Neural cell (in vitro differentiated cells): ENCODE measurements around the gene CYB5R3. TPM values are rescaled to one million over a fixed set of nuclear protein-coding genes. Genes with fewer than 3 reads are reported as not detected.

Experiments used
- H2AFZ ChIP-seq: fragments of 200-600, 300-800 bp; sonication (generic), shearing (Covaris generic); 2 replicates; pipeline ENCODE4 v1.6.0; 2014; ENCODE audit warnings: low read depth, mild to moderate bottlenecking, antibody characterized with exemption, low read length, moderate library complexity
- H3F3A ChIP-seq: fragments of 200-600 bp; shearing (Covaris generic); 2 replicates; pipeline ENCODE4 v1.6.1; 2016; ENCODE audit warnings: mild to moderate bottlenecking, moderate library complexity, mixed read lengths, antibody characterized with exemption, low read length; ENCODE audit not compliant: insufficient read depth, poor library complexity, severe bottlenecking
- H3K27ac ChIP-seq: fragments of 200-600, 300-800 bp; sonication (generic), shearing (Covaris generic); 2 replicates; pipeline ENCODE4 v1.5.1; 2014; ENCODE audit warnings: mild to moderate bottlenecking, low read length, moderate library complexity
- H3K27me3 ChIP-seq: fragments of 300-800, 200-600 bp; sonication (generic), shearing (Covaris generic); 2 replicates; pipeline ENCODE4 v1.6.0; 2014; ENCODE audit warnings: mild to moderate bottlenecking, low read depth, low read length, moderate library complexity; ENCODE audit not compliant: insufficient read depth
- H3K36me3 ChIP-seq: fragments of 300-800, 200-600 bp; sonication (generic), shearing (Covaris generic); 2 replicates; pipeline ENCODE4 v1.5.1; 2014; ENCODE audit warnings: mild to moderate bottlenecking, antibody characterized with exemption, low read length, moderate library complexity; ENCODE audit not compliant: insufficient read depth
- H3K4me2 ChIP-seq: fragments of 300-800, 200-600 bp; sonication (generic), shearing (Covaris generic); 2 replicates; pipeline ENCODE4 v1.6.0; 2014; ENCODE audit warnings: mild to moderate bottlenecking, low read length
- H3K4me3 ChIP-seq: fragments of 300-800, 200-600 bp; sonication (generic), shearing (Covaris generic); 2 replicates; pipeline ENCODE4 v1.5.1; 2014; ENCODE audit warnings: mild to moderate bottlenecking, low read length, moderate library complexity
- H3K79me2 ChIP-seq: fragments of 200-600 bp; shearing (Covaris generic); replicated peaks from 2 replicates; pipeline ENCODE4 v1.6.0; 2014; ENCODE audit warnings: mild to moderate bottlenecking, low read length, moderate library complexity; ENCODE audit not compliant: insufficient read depth
- H3K9ac ChIP-seq: fragments of 300-800, 200-600 bp; sonication (generic), shearing (Covaris generic); 2 replicates; pipeline ENCODE4 v1.6.1; 2016; ENCODE audit warnings: mild to moderate bottlenecking, low read length, mixed read lengths
- H3K9me2 ChIP-seq: fragments of 200-600 bp; shearing (Covaris generic); 2 replicates; pipeline ENCODE4 v1.6.1; 2016; ENCODE audit warnings: mild to moderate bottlenecking, low read length, mixed read lengths; ENCODE audit not compliant: insufficient read depth
- H3K9me3 ChIP-seq: fragments of 200-600, 300-800 bp; sonication (generic), shearing (Covaris generic); 2 replicates; pipeline ENCODE4 v1.6.1; 2016; ENCODE audit warnings: mild to moderate bottlenecking, mixed run types, low read length, moderate library complexity, mixed read lengths
- H4K20me1 ChIP-seq: fragments of 200-600 bp; shearing (Covaris generic); 2 replicates; pipeline ENCODE4 v1.6.1; 2016; ENCODE audit warnings: mild to moderate bottlenecking, mixed run types; ENCODE audit not compliant: insufficient read depth
- EP300 ChIP-seq: fragments of 450-650 bp; conservative IDR thresholded peaks from 2 replicates; pipeline ENCODE4 v1.6.1; 2014; ENCODE audit warnings: antibody characterized with exemption, mild to moderate bottlenecking, moderate library complexity; ENCODE audit not compliant: poor library complexity, severe bottlenecking
- EZH2 ChIP-seq: fragments of 200-600, 300-800 bp; shearing (Covaris generic), sonication (generic); IDR thresholded peaks from 2 replicates; pipeline ENCODE4 v1.6.1; 2014; ENCODE audit warnings: antibody characterized with exemption, low read length, borderline replicate concordance, mild to moderate bottlenecking; ENCODE audit not compliant: insufficient read depth, poor library complexity, severe bottlenecking
- MXI1 ChIP-seq: fragments of 450-650 bp; conservative IDR thresholded peaks from 2 replicates; pipeline ENCODE4 v1.6.1; 2014; ENCODE audit warnings: antibody characterized with exemption, mild to moderate bottlenecking; ENCODE audit not compliant: poor library complexity, severe bottlenecking
- POLR2AphosphoS5 ChIP-seq: IDR thresholded peaks from 2 replicates; pipeline ENCODE4 v1.6.1; 2012
- RAD21 ChIP-seq: fragments of 450-650 bp; conservative IDR thresholded peaks from 2 replicates; pipeline ENCODE4 v1.6.1; 2014; ENCODE audit warnings: antibody characterized with exemption, mild to moderate bottlenecking, moderate library complexity
- SMC3 ChIP-seq: fragments of 450-650 bp; conservative IDR thresholded peaks from 2 replicates; pipeline ENCODE4 v1.6.1; 2014; ENCODE audit warnings: antibody characterized with exemption, mild to moderate bottlenecking, moderate library complexity; ENCODE audit not compliant: poor library complexity
- TAF1 ChIP-seq: IDR thresholded peaks from 2 replicates; pipeline ENCODE4 v1.6.1; 2012; ENCODE audit warnings: low read depth
- polyA plus RNA-seq: library from polyadenylated mRNA; depleted of rRNA; stranded (reverse); fragments of >200 nt; gene quantifications from 2 replicates; pipeline ENCODE4 v1.2.3, GENCODE V29; 2014
- TF ChIP-seq, protein P1 (sequence below): fragments of 450-650 bp; IDR thresholded peaks from 2 replicates; pipeline ENCODE4 v1.5.1; 2014; ENCODE audit warnings: antibody characterized with exemption, mild to moderate bottlenecking, moderate library complexity; ENCODE audit not compliant: poor library complexity, severe bottlenecking
- TF ChIP-seq, protein P2 (sequence below): IDR thresholded peaks from 2 replicates; pipeline ENCODE4 v1.6.1; 2012; ENCODE audit warnings: borderline replicate concordance

Gene CYB5R3
- polyA plus RNA-seq, 1 donor from 2014 or later: 20.2 TPM

DNA sequence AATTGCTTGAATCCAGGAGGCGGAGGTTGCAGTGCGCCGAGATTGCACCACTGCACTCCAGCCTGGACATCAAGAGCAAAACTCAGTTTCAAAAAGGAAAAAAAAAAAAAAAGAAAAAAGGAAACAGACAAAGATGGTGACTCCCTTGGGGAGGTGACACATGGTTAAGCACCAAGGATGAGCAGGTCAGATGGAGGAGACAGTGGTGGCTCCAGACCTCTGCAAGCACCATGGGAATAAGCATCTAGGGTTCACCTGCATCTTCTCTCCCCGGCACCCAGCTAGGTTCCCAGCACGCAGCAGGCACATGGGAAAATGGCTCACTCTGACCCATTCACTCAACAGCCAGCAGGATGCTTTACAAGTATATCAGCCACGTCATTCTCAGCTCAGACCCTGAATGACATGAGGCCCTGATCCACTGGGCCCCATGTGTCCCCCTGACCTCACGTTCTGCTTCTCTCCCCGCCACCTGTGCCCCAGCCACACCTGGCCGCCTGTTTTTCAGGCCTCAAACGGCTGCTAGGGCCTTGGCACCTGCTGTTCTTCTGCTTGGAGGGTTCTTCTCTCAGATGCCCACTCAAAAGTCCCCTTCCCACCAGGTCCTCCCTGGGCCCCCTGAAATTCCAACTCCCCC, 47.3 kb upstream of the CYB5R3 start:
- no peaks in the 10 kb centered on the region for H3F3A ChIP-seq
- no peaks in the 10 kb centered on the region for H3K79me2 ChIP-seq
- H3K4me2 ChIP-seq: no peak overlapping the region
- H2AFZ ChIP-seq: no peak overlapping the region
- H3K9me2 ChIP-seq: no peaks in the 10 kb centered on the region
- H3K27me3 ChIP-seq: no peaks in the 10 kb centered on the region
- H3K36me3 ChIP-seq: no peaks in the 10 kb centered on the region
- no peaks in the 10 kb centered on the region for H3K9me3 ChIP-seq
- no peak overlapping the region for H3K27ac ChIP-seq
- TF ChIP-seq RAD21 (no peak), MXI1 (no peak), POLR2AphosphoS5 (no peak), EZH2 (no peak), TAF1 (no peak), SMC3 (no peak), EP300 (no peak)
- TF ChIP-seq, protein P1, sequence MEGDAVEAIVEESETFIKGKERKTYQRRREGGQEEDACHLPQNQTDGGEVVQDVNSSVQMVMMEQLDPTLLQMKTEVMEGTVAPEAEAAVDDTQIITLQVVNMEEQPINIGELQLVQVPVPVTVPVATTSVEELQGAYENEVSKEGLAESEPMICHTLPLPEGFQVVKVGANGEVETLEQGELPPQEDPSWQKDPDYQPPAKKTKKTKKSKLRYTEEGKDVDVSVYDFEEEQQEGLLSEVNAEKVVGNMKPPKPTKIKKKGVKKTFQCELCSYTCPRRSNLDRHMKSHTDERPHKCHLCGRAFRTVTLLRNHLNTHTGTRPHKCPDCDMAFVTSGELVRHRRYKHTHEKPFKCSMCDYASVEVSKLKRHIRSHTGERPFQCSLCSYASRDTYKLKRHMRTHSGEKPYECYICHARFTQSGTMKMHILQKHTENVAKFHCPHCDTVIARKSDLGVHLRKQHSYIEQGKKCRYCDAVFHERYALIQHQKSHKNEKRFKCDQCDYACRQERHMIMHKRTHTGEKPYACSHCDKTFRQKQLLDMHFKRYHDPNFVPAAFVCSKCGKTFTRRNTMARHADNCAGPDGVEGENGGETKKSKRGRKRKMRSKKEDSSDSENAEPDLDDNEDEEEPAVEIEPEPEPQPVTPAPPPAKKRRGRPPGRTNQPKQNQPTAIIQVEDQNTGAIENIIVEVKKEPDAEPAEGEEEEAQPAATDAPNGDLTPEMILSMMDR: no peak
- TF ChIP-seq, protein P2, sequence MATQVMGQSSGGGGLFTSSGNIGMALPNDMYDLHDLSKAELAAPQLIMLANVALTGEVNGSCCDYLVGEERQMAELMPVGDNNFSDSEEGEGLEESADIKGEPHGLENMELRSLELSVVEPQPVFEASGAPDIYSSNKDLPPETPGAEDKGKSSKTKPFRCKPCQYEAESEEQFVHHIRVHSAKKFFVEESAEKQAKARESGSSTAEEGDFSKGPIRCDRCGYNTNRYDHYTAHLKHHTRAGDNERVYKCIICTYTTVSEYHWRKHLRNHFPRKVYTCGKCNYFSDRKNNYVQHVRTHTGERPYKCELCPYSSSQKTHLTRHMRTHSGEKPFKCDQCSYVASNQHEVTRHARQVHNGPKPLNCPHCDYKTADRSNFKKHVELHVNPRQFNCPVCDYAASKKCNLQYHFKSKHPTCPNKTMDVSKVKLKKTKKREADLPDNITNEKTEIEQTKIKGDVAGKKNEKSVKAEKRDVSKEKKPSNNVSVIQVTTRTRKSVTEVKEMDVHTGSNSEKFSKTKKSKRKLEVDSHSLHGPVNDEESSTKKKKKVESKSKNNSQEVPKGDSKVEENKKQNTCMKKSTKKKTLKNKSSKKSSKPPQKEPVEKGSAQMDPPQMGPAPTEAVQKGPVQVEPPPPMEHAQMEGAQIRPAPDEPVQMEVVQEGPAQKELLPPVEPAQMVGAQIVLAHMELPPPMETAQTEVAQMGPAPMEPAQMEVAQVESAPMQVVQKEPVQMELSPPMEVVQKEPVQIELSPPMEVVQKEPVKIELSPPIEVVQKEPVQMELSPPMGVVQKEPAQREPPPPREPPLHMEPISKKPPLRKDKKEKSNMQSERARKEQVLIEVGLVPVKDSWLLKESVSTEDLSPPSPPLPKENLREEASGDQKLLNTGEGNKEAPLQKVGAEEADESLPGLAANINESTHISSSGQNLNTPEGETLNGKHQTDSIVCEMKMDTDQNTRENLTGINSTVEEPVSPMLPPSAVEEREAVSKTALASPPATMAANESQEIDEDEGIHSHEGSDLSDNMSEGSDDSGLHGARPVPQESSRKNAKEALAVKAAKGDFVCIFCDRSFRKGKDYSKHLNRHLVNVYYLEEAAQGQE: no peak
- no peak overlapping the region for H3K9ac ChIP-seq
- no peaks in the 10 kb centered on the region for H4K20me1 ChIP-seq
- no peak overlapping the region for H3K4me3 ChIP-seq

DNA sequence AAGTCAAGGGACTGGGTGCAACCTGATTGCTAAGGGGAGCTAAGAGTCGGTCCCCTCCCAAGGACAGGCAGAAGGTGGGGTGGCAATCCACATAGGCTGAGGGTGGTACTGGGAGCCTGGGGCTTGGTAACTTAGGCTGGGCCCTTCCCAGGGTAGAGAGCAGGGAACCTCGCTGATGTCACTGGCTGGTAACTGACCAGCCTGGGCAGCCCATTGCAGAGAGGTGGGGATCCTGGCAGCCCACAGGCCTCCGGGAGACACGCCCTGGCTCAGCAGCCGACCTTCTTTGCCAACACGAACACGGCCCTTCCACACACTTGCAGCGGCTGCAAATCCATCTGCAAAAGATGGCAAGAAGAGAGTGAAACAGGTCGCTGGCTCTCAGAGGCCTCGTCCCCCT, 46.1 kb upstream of the CYB5R3 start:
- no peaks in the 10 kb centered on the region for H3K79me2 ChIP-seq

More for the DNA sequence above, 46.1 kb upstream of the CYB5R3 start:
- TF ChIP-seq EP300: no peak
- TF ChIP-seq RAD21: no peak
- no peak for TF ChIP-seq POLR2AphosphoS5
- no peak for TF ChIP-seq SMC3
- no peak for TF ChIP-seq TAF1
- TF ChIP-seq, protein P1: no peak
- no peak for TF ChIP-seq EZH2
- no peak for TF ChIP-seq MXI1
- Histone ChIP-seq H4K20me1 (no peaks in the 10 kb centered on the region), H2AFZ (no peak overlapping the region), H3K4me3 (no peak overlapping the region), H3F3A (no peaks in the 10 kb centered on the region), H3K27ac (no peak overlapping the region), H3K9me3 (no peaks in the 10 kb centered on the region), H3K27me3 (no peaks in the 10 kb centered on the region), H3K9me2 (no peaks in the 10 kb centered on the region), H3K4me2 (no peak overlapping the region), H3K9ac (no peak overlapping the region), H3K36me3 (no peaks in the 10 kb centered on the region)
